ENCODE measurements around the gene NAB1. TPM values are rescaled to one million over a fixed set of nuclear protein-coding genes. Genes with fewer than 3 reads are reported as not detected.

The NAB1 gene
- total and polyA plus RNA-seq, 2 donors (not counting 3 experiments of a cell fraction or from before 2014, with no cell fraction given), result 7.5 to 36.1 TPM

DNA sequence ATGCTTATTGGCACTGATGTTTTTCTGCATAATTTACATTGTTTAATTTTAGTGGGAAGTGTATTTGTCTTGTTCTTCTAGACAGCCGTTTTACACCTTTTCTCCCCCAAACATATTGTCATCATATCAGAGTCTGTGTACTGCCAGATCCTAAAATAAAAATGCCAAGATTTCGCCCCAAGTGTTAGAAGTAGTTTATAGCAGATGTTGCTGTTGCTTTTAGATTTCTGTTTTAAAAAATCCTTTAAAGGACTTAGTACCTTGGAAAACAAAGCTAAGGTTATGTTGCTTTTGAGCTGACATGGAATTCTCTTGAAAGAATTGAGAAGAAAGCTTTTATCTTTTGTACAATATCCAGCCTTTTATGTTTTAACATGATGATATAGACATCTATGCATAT, 36.0 kb downstream of the NAB1 start:
- DNase-seq (ENCODE audit: low read depth, low spot score), result no peak

More for the DNA sequence above, 36.0 kb downstream of the NAB1 start:
- dilution Hi-C loops (cut with MboI; ENCODE audit: extremely low pct_ligation_motif_present, low sequenced_read_pairs), result no loop called here
- Histone ChIP-seq H3K27ac (ENCODE audit: insufficient read depth, low read depth, low read length) (no peak overlapping the region), H3K36me3 (ENCODE audit: control insufficient read depth in 2 of 2, extremely low read depth in 1 of 2, insufficient read depth in 2 of 2, low read length in 2 of 2) (peaks cover 0 to 4% of the 10 kb centered on the region in 2 experiments), H4K20me1 (replicated peaks; ENCODE audit: control insufficient read depth, extremely low read depth, insufficient read depth, low read length) (no peaks in the 10 kb centered on the region), H3K9ac (replicated peaks; ENCODE audit: extremely low read depth, insufficient read depth, low read length) (no peak overlapping the region), H3K27me3 (ENCODE audit: control insufficient read depth in 2 of 2, insufficient read depth in 2 of 2, low read length in 2 of 2) (no peaks in the 10 kb centered on the region), H3K79me2 (ENCODE audit: control insufficient read depth, insufficient read depth, low read length) (peaks cover under 1% of the 10 kb centered on the region), H3K9me1 (replicated peaks; ENCODE audit: control insufficient read depth, extremely low read depth, insufficient read depth, low read length) (no peaks in the 10 kb centered on the region), H2AFZ (ENCODE audit: low read depth, low read length) (no peak overlapping the region), H3K4me1 (ENCODE audit: control insufficient read depth, extremely low read depth, insufficient read depth, low read length) (peaks cover 37% of the 10 kb centered on the region), H3K4me2 (ENCODE audit: insufficient read depth, low read length) (peak overlapping the region; percentile 80), H3K4me3 (replicated peaks in 1 of 3; ENCODE audit: insufficient read depth in 1 of 3, low read depth in 1 of 3, low read length in 3 of 3) (no peak overlapping the region), H3K9me3 (replicated peaks; ENCODE audit: control insufficient read depth, insufficient read depth, low read length) (no peaks in the 10 kb centered on the region)
- CTCF ChIA-PET, result no interaction called here
- FAIRE-seq, result no peak
- TF ChIP-seq, protein P1, sequence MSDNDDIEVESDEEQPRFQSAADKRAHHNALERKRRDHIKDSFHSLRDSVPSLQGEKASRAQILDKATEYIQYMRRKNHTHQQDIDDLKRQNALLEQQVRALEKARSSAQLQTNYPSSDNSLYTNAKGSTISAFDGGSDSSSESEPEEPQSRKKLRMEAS (IDR thresholded peaks at IDR 0.05; ENCODE audit: insufficient read depth, insufficient read length), result no peak
- TF ChIP-seq POLR2A (IDR thresholded peaks at IDR 0.05; ENCODE audit: low read depth, low read length), result no peak
- no peak for TF ChIP-seq JUN (IDR thresholded peaks at IDR 0.05; ENCODE audit: borderline replicate concordance, insufficient read depth, insufficient read length, low read depth)
- no peak for TF ChIP-seq FOS (IDR thresholded peaks at IDR 0.05; ENCODE audit: borderline replicate concordance, insufficient read depth, low read length)
- TF ChIP-seq, protein P2, sequence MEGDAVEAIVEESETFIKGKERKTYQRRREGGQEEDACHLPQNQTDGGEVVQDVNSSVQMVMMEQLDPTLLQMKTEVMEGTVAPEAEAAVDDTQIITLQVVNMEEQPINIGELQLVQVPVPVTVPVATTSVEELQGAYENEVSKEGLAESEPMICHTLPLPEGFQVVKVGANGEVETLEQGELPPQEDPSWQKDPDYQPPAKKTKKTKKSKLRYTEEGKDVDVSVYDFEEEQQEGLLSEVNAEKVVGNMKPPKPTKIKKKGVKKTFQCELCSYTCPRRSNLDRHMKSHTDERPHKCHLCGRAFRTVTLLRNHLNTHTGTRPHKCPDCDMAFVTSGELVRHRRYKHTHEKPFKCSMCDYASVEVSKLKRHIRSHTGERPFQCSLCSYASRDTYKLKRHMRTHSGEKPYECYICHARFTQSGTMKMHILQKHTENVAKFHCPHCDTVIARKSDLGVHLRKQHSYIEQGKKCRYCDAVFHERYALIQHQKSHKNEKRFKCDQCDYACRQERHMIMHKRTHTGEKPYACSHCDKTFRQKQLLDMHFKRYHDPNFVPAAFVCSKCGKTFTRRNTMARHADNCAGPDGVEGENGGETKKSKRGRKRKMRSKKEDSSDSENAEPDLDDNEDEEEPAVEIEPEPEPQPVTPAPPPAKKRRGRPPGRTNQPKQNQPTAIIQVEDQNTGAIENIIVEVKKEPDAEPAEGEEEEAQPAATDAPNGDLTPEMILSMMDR (IDR thresholded peaks at IDR 0.05; ENCODE audit: extremely low read depth in 1 of 2, insufficient read depth in 1 of 2, low read depth in 1 of 2, low read length in 2 of 2), result no peak
- no peak for TF ChIP-seq MYC (IDR thresholded peaks at IDR 0.05; ENCODE audit: low read depth, low read length)
- TF ChIP-seq GATA2 (IDR thresholded peaks at IDR 0.05; ENCODE audit: insufficient read depth, insufficient read length, low read depth, low read length), result no peak
- TF ChIP-seq POLR2AphosphoS5 (IDR thresholded peaks at IDR 0.05; ENCODE audit: insufficient read depth, low read depth, low read length), result no peak
- TF ChIP-seq EZH2 (IDR thresholded peaks at IDR 0.05; ENCODE audit: borderline replicate concordance, low read depth, low read length, severe bottlenecking), result no peak
- POLR2A ChIA-PET, result no interaction called here
- BruUV-seq (replicated peaks), result no TSS peak
- intact Hi-C loops (cut with micrococcal nuclease), result loop anchor here (1.0 to 10.0 kb wide), 6 partner anchors 37 to 350 kb away; partner anchors contain the start of genes GLS and NEMP2

All from endothelial cell of umbilical vein (primary cell).